Hematopoietic multipotent progenitor cell (in vitro differentiated cells): Measurements from ENCODE around the gene PODXL2. TPM values are rescaled to one million over a fixed set of nuclear protein-coding genes. Genes with fewer than 3 reads are reported as not detected.
A peak's percentile ranks its signal among the peaks of the same experiment; 100 is the strongest.
"Not testable (repeated sequence)": the region's sequence is repeated elsewhere in the genome, so short reads cannot be mapped to it uniquely, and the experiment has no call there.

Experiments
- DNase-seq, 3 donors: peaks; one replicate each; pipeline ENCODE4 v3.0.0-alpha.2; 2011 to 2015; ENCODE audit warnings: low read depth in 2 of 3, low spot score in 2 of 3
- total RNA-seq: library from RNA; depleted of rRNA; stranded (reverse); fragments of >200 nt; gene quantifications from one replicate; pipeline ENCODE4 v1.2.3, GENCODE V29; 2012

Gene PODXL2
- total RNA-seq, 1 donor = 12.4 TPM

- DNase-seq = peak in 2 of 3 donors; percentile 29 to 50
Observed at GRCh38 chr3:127673191-127674100, 44.5 kb downstream of the PODXL2 start.

GRCh38 chr3:127674101-127674721 lies 45.2 kb downstream of the PODXL2 start:
- no peak for DNase-seq

GRCh38 chr3:127674790-127675189 lies 45.8 kb downstream of the PODXL2 start:
- no peak for DNase-seq

GRCh38 chr3:127675651-127676391 lies 46.8 kb downstream of the PODXL2 start:
- no peak for DNase-seq

GRCh38 chr3:127676456-127676855 lies 47.5 kb downstream of the PODXL2 start:
- no peak for DNase-seq

GRCh38 chr3:127676921-127677351 lies 48.0 kb downstream of the PODXL2 start:
- DNase-seq = no peak

GRCh38 chr3:127677541-127678314 lies 48.7 kb downstream of the PODXL2 start:
- DNase-seq = no peak

GRCh38 chr3:127678315-127678599 lies 49.3 kb downstream of the PODXL2 start:
- DNase-seq = no peak

- DNase-seq = no peak
Observed at GRCh38 chr3:127678611-127679533, 49.9 kb downstream of the PODXL2 start.

- DNase-seq = no peak
Observed at GRCh38 chr3:127679534-127680145, 50.7 kb downstream of the PODXL2 start.

GRCh38 chr3:127680146-127680661 lies 51.2 kb downstream of the PODXL2 start:
- DNase-seq = no peak

GRCh38 chr3:127680798-127681221 lies 51.8 kb downstream of the PODXL2 start:
- no peak for DNase-seq

- not testable (repeated sequence) for DNase-seq
Observed at GRCh38 chr3:127682175-127682554, 53.2 kb downstream of the PODXL2 start.

- DNase-seq = no peak
Observed at GRCh38 chr3:127682561-127682960, 53.6 kb downstream of the PODXL2 start.

- no peak for DNase-seq
Observed at GRCh38 chr3:127684871-127685707, 56.1 kb downstream of the PODXL2 start.

GRCh38 chr3:127685708-127686511 lies 56.9 kb downstream of the PODXL2 start:
- DNase-seq = no peak

- no peak for DNase-seq
Observed at GRCh38 chr3:127686512-127686894, 57.5 kb downstream of the PODXL2 start.
